GM19372 (cell line): ENCODE data around the gene AARS2.
"Not testable (repeated sequence)": the region's sequence is repeated elsewhere in the genome, so short reads cannot be mapped to it uniquely, and the experiment has no call there.

Source experiments
- ATAC-seq: cut with Tn5 transposase; IDR thresholded peaks from one replicate; pipeline ENCODE4 v1.9.1; 2021; ENCODE audit warnings: mild to moderate bottlenecking, low read depth, moderate library complexity; ENCODE audit not compliant: unreplicated experiment

AARS2 gene

GRCh38 chr6:44312901-44313788, at the start of gene AARS2:
TSS of gene AARS2 (minus strand) at chr6:44313347. CDS start at chr6:44313323, 24 bp downstream.
- ATAC-seq: peak; percentile 79

- no peak for ATAC-seq
These were observed 48.8 kb upstream of the AARS2 start for GRCh38 chr6:44361947-44362346.

GRCh38 chr6:44359973-44360372, 46.8 kb upstream of the AARS2 start:
- ATAC-seq: no peak

GRCh38 chr6:44356487-44356886, 43.3 kb upstream of the AARS2 start:
- ATAC-seq: no peak

GRCh38 chr6:44355640-44356039, 42.5 kb upstream of the AARS2 start:
- no peak for ATAC-seq

- ATAC-seq: no peak
These were observed 40.2 kb upstream of the AARS2 start for GRCh38 chr6:44353336-44353735.

GRCh38 chr6:44352259-44352658, 39.1 kb upstream of the AARS2 start:
- no peak for ATAC-seq

- ATAC-seq: not testable (repeated sequence)
These were observed 37.5 kb upstream of the AARS2 start for GRCh38 chr6:44350650-44350994.

GRCh38 chr6:44349904-44350649, 36.9 kb upstream of the AARS2 start:
- ATAC-seq: no peak

GRCh38 chr6:44346818-44347217, 33.7 kb upstream of the AARS2 start:
- ATAC-seq: not testable (repeated sequence)

- ATAC-seq: no peak
These were observed 29.3 kb upstream of the AARS2 start, which contains the start of gene SPATS1 for GRCh38 chr6:44342489-44342888. TSS of gene SPATS1 (plus strand) at chr6:44342650. CDS start at chr6:44343096, 446 bp downstream.

- no peak for ATAC-seq
These were observed 28.9 kb upstream of the AARS2 start for GRCh38 chr6:44342052-44342451.

GRCh38 chr6:44341095-44341890, 28.1 kb upstream of the AARS2 start:
- ATAC-seq: no peak

- no peak for ATAC-seq
These were observed 26.8 kb upstream of the AARS2 start for GRCh38 chr6:44339763-44340625.

- no peak for ATAC-seq
These were observed 26.2 kb upstream of the AARS2 start for GRCh38 chr6:44339301-44339700.

- peak; percentile 59 for ATAC-seq
These were observed 25.3 kb upstream of the AARS2 start for GRCh38 chr6:44338228-44339122.

- ATAC-seq: no peak
These were observed 22.5 kb upstream of the AARS2 start for GRCh38 chr6:44335631-44336030.

- ATAC-seq: no peak
These were observed 20.8 kb upstream of the AARS2 start for GRCh38 chr6:44333942-44334341.
